Smooth muscle cell (in vitro differentiated cells): ENCODE measurements around the gene CCDC142. TPM values are rescaled to one million over a fixed set of nuclear protein-coding genes. Genes with fewer than 3 reads are reported as not detected.

ENCODE experiments used
- DNase-seq: peaks from one replicate; lab custom pipeline; 2025; ENCODE audit not compliant: unreplicated experiment; lab: John Stamatoyannopoulos, UW
- H2AFZ ChIP-seq: fragments of 200-600 bp; sonication (generic); 2 replicates; pipeline ENCODE4 v1.6.0; 2016; ENCODE audit warnings: antibody characterized with exemption, low read depth, mild to moderate bottlenecking
- H3F3A ChIP-seq: fragments of 200-600 bp; sonication (generic); 2 replicates; pipeline ENCODE4 v1.6.0; 2017; ENCODE audit warnings: antibody characterized with exemption, low read depth
- H3K27ac ChIP-seq: fragments of 200-600 bp; sonication (generic); 2 replicates; pipeline ENCODE4 v1.5.1; 2016; ENCODE audit warnings: low read depth, mild to moderate bottlenecking
- H3K27me3 ChIP-seq: fragments of 200-600 bp; sonication (generic); 2 replicates; pipeline ENCODE4 v1.6.1; 2016; ENCODE audit warnings: low read depth, mild to moderate bottlenecking
- H3K36me3 ChIP-seq: fragments of 200-600 bp; sonication (generic); 2 replicates; pipeline ENCODE4 v1.5.1; 2016; ENCODE audit warnings: low read depth
- H3K4me1 ChIP-seq: fragments of 200-600 bp; sonication (generic); 2 replicates; pipeline ENCODE4 v1.5.1; 2016; ENCODE audit warnings: low read depth
- H3K4me2 ChIP-seq: fragments of 200-600 bp; sonication (generic); 2 replicates; pipeline ENCODE4 v1.6.0; 2016; ENCODE audit warnings: mild to moderate bottlenecking
- H3K4me3 ChIP-seq: fragments of 200-600 bp; sonication (generic); 2 replicates; pipeline ENCODE4 v1.5.1; 2016; ENCODE audit warnings: mild to moderate bottlenecking
- H3K79me2 ChIP-seq: fragments of 200-600 bp; sonication (generic); 2 replicates; pipeline ENCODE4 v1.6.0; 2016; ENCODE audit warnings: low read depth, mild to moderate bottlenecking
- H3K9ac ChIP-seq: fragments of 200-600 bp; sonication (generic); 2 replicates; pipeline ENCODE4 v1.6.0; 2016; ENCODE audit warnings: low read depth
- H3K9me3 ChIP-seq: fragments of 200-600 bp; sonication (generic); replicated peaks from 2 replicates; pipeline ENCODE4 v1.5.1; 2016; ENCODE audit warnings: low read depth
- H4K20me1 ChIP-seq: fragments of 200-600 bp; sonication (generic); 2 replicates; pipeline ENCODE4 v1.6.0; 2016; ENCODE audit warnings: low read depth
- WGBS: methylation state at CpG from one replicate; pipeline ENCODE4 v1.1.7; 2016; ENCODE audit warnings: low lambda C conversion rate; 5-methylcytosine and 5-hydroxymethylcytosine counted together
- polyA plus RNA-seq: library from polyadenylated mRNA; unstranded; fragments of >200 nt; fragmentation: Nextera tagmentation; extraction: Ambion mirVana; gene quantifications from 2 replicates; pipeline ENCODE4 v1.2.1, GENCODE V29; 2016
- total RNA-seq: library from RNA; depleted of rRNA; stranded (reverse); fragments of >200 nt; gene quantifications from 2 replicates; pipeline ENCODE4 v1.2.3, GENCODE V29; 2014
- TF ChIP-seq, protein P1 (sequence below): fragments of 200-600 bp; sonication (generic); IDR thresholded peaks from 2 replicates; pipeline ENCODE4 v1.5.1; 2017; ENCODE audit warnings: borderline replicate concordance, mild to moderate bottlenecking, antibody characterized with exemption; ENCODE audit not compliant: insufficient read depth, poor library complexity, severe bottlenecking

The CCDC142 gene
- total and polyA plus RNA-seq, 2 experiments from 2014 or later, result 5.5 to 7.7 TPM

DNA sequence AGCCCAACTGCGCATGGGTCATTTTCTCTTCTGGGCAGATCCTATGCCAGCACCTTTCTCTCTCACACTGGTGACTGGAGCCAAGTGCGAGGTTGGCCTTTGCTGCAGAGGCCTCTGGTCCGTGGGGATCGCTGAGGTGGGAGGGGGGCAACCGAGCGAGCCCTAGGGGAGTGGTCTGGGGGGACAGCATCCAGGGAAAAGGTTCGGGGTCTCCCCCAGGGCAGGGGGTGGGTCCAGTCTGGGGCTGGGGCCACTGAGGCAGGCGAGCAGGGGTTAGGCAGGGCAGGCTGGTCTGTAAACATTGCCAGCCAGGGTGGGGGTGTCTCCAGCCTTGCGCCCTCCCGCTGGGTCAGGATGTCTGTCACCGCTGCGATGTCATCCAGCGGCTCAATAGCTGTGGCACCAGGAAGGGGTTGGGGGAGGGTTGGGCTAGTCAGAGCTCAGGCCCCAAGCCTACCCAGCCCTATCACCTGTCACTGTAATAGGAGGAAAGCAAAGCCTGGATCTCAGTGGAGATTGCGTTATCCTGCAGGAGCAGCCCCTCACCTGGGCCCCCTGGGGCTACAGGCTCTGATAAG is 56.5 kb downstream of the CCDC142 start:
- Histone ChIP-seq H3K4me3 (no peak overlapping the region), H3K9me3 (no peaks in the 10 kb centered on the region), H2AFZ (no peak overlapping the region), H3K27me3 (no peaks in the 10 kb centered on the region), H3K4me2 (no peak overlapping the region), H3K36me3 (no peaks in the 10 kb centered on the region), H3K4me1 (peaks cover under 1% of the 10 kb centered on the region), H4K20me1 (peaks cover 17% of the 10 kb centered on the region), H3F3A (peaks cover 29% of the 10 kb centered on the region), H3K9ac (no peak overlapping the region), H3K27ac (peak overlapping the region; percentile 83), H3K79me2 (no peaks in the 10 kb centered on the region)
- no peak for DNase-seq
- WGBS, result 91% methylated on average over 5 of the region's 14 CpGs
- TF ChIP-seq, protein P1, sequence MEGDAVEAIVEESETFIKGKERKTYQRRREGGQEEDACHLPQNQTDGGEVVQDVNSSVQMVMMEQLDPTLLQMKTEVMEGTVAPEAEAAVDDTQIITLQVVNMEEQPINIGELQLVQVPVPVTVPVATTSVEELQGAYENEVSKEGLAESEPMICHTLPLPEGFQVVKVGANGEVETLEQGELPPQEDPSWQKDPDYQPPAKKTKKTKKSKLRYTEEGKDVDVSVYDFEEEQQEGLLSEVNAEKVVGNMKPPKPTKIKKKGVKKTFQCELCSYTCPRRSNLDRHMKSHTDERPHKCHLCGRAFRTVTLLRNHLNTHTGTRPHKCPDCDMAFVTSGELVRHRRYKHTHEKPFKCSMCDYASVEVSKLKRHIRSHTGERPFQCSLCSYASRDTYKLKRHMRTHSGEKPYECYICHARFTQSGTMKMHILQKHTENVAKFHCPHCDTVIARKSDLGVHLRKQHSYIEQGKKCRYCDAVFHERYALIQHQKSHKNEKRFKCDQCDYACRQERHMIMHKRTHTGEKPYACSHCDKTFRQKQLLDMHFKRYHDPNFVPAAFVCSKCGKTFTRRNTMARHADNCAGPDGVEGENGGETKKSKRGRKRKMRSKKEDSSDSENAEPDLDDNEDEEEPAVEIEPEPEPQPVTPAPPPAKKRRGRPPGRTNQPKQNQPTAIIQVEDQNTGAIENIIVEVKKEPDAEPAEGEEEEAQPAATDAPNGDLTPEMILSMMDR, result no peak

DNA sequence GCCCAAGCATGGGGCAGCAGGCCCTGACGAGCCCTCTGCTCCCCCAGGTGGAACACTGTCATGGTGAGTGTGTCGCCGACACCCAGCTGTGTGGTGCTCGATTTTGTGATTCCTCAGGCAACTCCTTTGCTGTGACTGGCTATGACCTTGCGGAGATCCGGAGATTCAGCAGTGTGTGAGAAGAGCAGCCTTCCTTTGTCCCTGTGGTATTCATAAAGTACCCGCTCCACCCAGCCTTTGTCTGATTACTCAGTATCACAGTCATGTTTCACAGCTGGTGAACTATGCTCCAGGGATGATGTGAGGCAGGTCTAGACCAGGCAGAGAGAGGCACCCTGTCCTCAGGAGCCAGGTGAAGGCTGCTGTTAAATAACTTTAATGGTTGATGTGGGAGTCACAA is 57.3 kb downstream of the CCDC142 start:
- Histone ChIP-seq H3K27ac (peak overlapping the region; percentile 83), H3K36me3 (no peaks in the 10 kb centered on the region), H3K4me2 (no peak overlapping the region), H3K9me3 (no peaks in the 10 kb centered on the region), H3K27me3 (no peaks in the 10 kb centered on the region), H4K20me1 (peaks cover 10% of the 10 kb centered on the region), H3K79me2 (no peaks in the 10 kb centered on the region), H2AFZ (no peak overlapping the region), H3K4me1 (peaks cover 5% of the 10 kb centered on the region), H3K4me3 (no peak overlapping the region), H3K9ac (peak overlapping the region; percentile 32), H3F3A (peaks cover 29% of the 10 kb centered on the region)
- 81% methylated on average over 7 of the region's 7 CpGs for WGBS
- DNase-seq, result no peak
- TF ChIP-seq, protein P1, result no peak

DNA sequence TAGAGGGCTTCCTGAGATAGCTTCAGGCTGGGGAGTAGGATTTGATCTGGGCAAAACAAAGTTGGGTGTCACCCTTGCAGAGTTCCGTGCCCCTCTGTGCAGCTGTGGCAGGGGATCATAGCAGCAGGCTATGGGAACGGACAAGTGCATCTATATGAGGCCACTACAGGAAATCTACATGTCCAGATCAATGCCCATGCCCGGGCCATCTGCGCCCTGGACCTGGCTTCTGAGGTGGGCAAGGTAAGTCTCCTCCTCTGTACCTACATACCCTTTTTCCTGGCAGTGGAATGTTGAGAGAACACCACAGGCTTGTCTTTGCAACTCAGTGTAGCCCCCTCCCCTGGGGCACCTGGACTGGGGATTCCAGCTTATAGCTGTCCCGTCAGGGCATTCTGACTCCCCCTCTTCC is 57.8 kb downstream of the CCDC142 start:
- no peaks in the 10 kb centered on the region for H3K36me3 ChIP-seq
- H3F3A ChIP-seq, result peaks cover 29% of the 10 kb centered on the region
- H3K9ac ChIP-seq, result peak overlapping the region; percentile 32
- peaks cover 5% of the 10 kb centered on the region for H3K4me1 ChIP-seq
- H2AFZ ChIP-seq, result no peak overlapping the region
- H3K4me2 ChIP-seq, result no peak overlapping the region
- H4K20me1 ChIP-seq, result peaks cover 5% of the 10 kb centered on the region
- no peak overlapping the region for H3K4me3 ChIP-seq
- TF ChIP-seq, protein P1, result no peak
- H3K9me3 ChIP-seq, result no peaks in the 10 kb centered on the region
- no peak for DNase-seq
- 87% methylated on average over 5 of the region's 5 CpGs for WGBS
- peak overlapping the region; percentile 83 for H3K27ac ChIP-seq
- H3K79me2 ChIP-seq, result no peaks in the 10 kb centered on the region
- peaks cover 2% of the 10 kb centered on the region for H3K27me3 ChIP-seq
